Common myeloid progenitor, CD34-positive (primary cell): ENCODE results near the gene PKP1.

Experiments used
- CTCF ChIA-PET: fragments of 350-600 bp; sonication (Branson Sonifier 250); formaldehyde crosslinking; loops from one replicate; lab custom pipeline; 2021; ENCODE audit warnings: antibody characterized with exemption; lab: Charles Lee
- POLR2A ChIA-PET: fragments of 350-600 bp; sonication (Branson Sonifier 250); formaldehyde crosslinking; loops from one replicate; lab custom pipeline; 2021; ENCODE audit warnings: antibody characterized with exemption; lab: Charles Lee
- DNase-seq, 3 donors: peaks; one replicate each; pipeline versions ENCODE4 v3.0.0 to v3.0.0-alpha.2; 2013
- H3K27ac ChIP-seq, 2 experiments: 1 replicate in 1 of 2; 2 replicates in 1 of 2; pipeline ENCODE4 v1.7.0; 2013; ENCODE audit warnings: inconsistent platforms in 2 of 2, low read length in 2 of 2, mild to moderate bottlenecking in 2 of 2, low read depth in 1 of 2, moderate library complexity in 1 of 2; ENCODE audit not compliant: severe bottlenecking in 2 of 2, insufficient read depth in 1 of 2, poor library complexity in 1 of 2
- H3K27me3 ChIP-seq, 5 experiments: replicated peaks in 2 of 5; 1 replicate in 3 of 5; 2 replicates in 2 of 5; pipeline versions ENCODE4 v1.6.1 to v1.7.0; 2013; ENCODE audit warnings: low read length in 4 of 5, mild to moderate bottlenecking in 2 of 5, moderate library complexity in 2 of 5, inconsistent platforms in 1 of 5; ENCODE audit not compliant: insufficient read depth in 5 of 5, control insufficient read depth in 4 of 5
- H3K36me3 ChIP-seq, 4 experiments: 1 replicate in 2 of 4; 2 replicates in 2 of 4; pipeline versions ENCODE4 v1.6.1 to v1.7.0; 2013; ENCODE audit warnings: low read length in 3 of 4, control low read depth in 1 of 4, mild to moderate bottlenecking in 1 of 4; ENCODE audit not compliant: control insufficient read depth in 4 of 4, insufficient read depth in 4 of 4
- H3K4me1 ChIP-seq, 4 experiments: 1 replicate in 3 of 4; 2 replicates in 1 of 4; pipeline versions ENCODE4 v1.6.1 to v1.7.1; 2013; ENCODE audit warnings: low read length in 3 of 4, mild to moderate bottlenecking in 3 of 4, control low read depth in 1 of 4, inconsistent platforms in 1 of 4, moderate library complexity in 1 of 4; ENCODE audit not compliant: control insufficient read depth in 4 of 4, insufficient read depth in 4 of 4; ENCODE audit errors: control extremely low read depth in 1 of 4
- H3K4me3 ChIP-seq, 7 experiments: 1 replicate in 4 of 7; 2 replicates in 3 of 7; pipeline versions ENCODE4 v1.5.1 to v1.7.0; 2013; ENCODE audit warnings: mild to moderate bottlenecking in 7 of 7, low read length in 6 of 7, moderate library complexity in 6 of 7, inconsistent platforms in 2 of 7, low read depth in 2 of 7, control low read depth in 1 of 7; ENCODE audit not compliant: insufficient read depth in 4 of 7, control insufficient read depth in 1 of 7; ENCODE audit errors: extremely low read depth in 1 of 7
- H3K9me3 ChIP-seq, 5 experiments: 1 replicate in 4 of 5; 2 replicates in 1 of 5; pipeline versions ENCODE4 v1.6.1 to v1.7.1; 2013; ENCODE audit warnings: low read length in 4 of 5, mild to moderate bottlenecking in 2 of 5, inconsistent platforms in 1 of 5, low read depth in 1 of 5, moderate library complexity in 1 of 5; ENCODE audit not compliant: control insufficient read depth in 4 of 5, insufficient read depth in 2 of 5; ENCODE audit errors: control extremely low read depth in 1 of 5
- WGBS: methylation state at CpG from one replicate; pipeline ENCODE4 v1.1.5; 2013; ENCODE audit not compliant: insufficient coverage; 5-methylcytosine and 5-hydroxymethylcytosine counted together

The PKP1 gene

DNA sequence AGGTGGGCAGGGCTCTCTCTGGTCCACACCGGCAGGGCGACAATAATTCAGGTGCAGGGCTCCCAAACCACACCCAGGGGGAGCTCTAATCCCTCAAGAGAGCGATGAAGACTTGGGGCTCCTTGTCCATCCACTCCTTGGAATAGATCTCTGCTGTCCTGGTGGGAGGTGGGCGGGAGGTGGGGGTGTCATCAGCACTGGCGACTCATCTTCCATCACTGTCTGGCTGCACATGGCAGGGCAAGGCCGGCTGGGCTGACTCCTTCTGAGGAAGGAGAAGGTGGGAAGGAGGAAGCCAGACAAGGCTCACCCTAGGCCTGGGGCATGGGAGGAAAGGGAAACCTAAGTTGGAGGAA lies 64.9 kb downstream of the PKP1 start:
- Histone ChIP-seq H3K27me3 (peaks cover 0 to 19% (median 7%) of the 10 kb centered on the region in 5 experiments), H3K27ac (no peak overlapping the region), H3K4me3 (no peak overlapping the region), H3K9me3 (no peaks in the 10 kb centered on the region), H3K36me3 (no peaks in the 10 kb centered on the region), H3K4me1 (no peaks in the 10 kb centered on the region)
- ChIA-PET POLR2A (no interaction called here), CTCF (interaction anchor here (0.5 to 4.4 kb wide), 12 partner anchors 11 to 170 kb away, joined by 3 to 24 read pairs (median 4); no protein-coding TSS in a partner anchor)
- WGBS, result 14% methylated on average over 4 of the region's 6 CpGs
- DNase-seq, result peak; percentile 40 to 64 (median 50)

DNA sequence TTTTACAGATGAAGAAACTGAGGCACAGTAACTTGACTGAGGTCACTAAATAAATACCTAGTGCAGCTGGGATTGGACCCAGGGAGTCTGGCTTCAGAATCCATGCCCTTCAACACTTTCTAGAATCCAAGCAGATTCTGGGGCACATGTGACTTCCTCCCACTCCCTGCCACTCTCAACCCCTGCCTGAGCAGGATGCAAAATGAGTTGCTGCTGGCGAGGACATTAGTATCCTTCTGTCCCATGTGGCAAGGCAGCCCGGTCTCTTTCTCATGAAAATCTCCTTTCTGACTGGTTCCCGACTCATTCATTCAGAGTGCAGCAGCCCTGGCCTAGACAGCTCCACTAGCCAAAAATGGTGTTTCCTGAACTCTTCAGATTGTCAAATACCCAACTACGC lies 65.8 kb downstream of the PKP1 start:
- CTCF ChIA-PET, result interaction anchor here (1.0 to 4.4 kb wide), 11 partner anchors 13 to 95 kb away, joined by 3 to 24 read pairs (median 4); no protein-coding TSS in a partner anchor

DNA sequence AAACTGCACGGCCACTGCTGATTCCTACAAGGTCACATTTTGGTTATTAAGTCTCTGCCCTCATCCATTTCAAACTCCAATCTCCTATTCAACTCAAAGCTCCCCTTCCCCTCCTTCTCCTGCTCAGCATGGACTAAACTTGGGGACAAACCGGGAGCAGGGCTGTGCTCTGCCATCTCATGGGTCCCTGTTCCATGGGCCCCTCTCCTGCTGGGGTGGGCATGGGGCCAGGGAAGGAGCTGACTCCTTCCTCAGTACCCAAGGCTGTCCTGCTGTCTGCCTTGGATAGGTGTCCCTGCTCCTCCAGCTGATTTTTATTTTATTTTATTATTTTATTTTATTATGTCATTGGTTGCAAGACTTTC lies 67.0 kb downstream of the PKP1 start:
- WGBS, result 67% methylated on average over 1 of the region's 2 CpGs
- Histone ChIP-seq H3K27ac (no peak overlapping the region), H3K9me3 (no peaks in the 10 kb centered on the region), H3K27me3 (peaks cover 0 to 19% (median 10%) of the 10 kb centered on the region in 5 experiments), H3K4me1 (no peaks in the 10 kb centered on the region), H3K4me3 (no peak overlapping the region), H3K36me3 (no peaks in the 10 kb centered on the region)
- ChIA-PET POLR2A (no interaction called here), CTCF (interaction anchor here (0.5 to 2.1 kb wide), 4 partner anchors 12 to 182 kb away, joined by 3 to 5 read pairs (median 4); no protein-coding TSS in a partner anchor)
- DNase-seq, result no peak

More for the DNA sequence above, 65.8 kb downstream of the PKP1 start:
- POLR2A ChIA-PET, result no interaction called here
- H3K27ac ChIP-seq, result no peak overlapping the region
- no peaks in the 10 kb centered on the region for H3K4me1 ChIP-seq
- H3K27me3 ChIP-seq, result peaks cover 0 to 19% (median 10%) of the 10 kb centered on the region in 5 experiments
- H3K4me3 ChIP-seq, result no peak overlapping the region
- no peak for DNase-seq
- no peaks in the 10 kb centered on the region for H3K36me3 ChIP-seq
- WGBS, result 91% methylated on average over 4 of the region's 4 CpGs
- H3K9me3 ChIP-seq, result no peaks in the 10 kb centered on the region

DNA sequence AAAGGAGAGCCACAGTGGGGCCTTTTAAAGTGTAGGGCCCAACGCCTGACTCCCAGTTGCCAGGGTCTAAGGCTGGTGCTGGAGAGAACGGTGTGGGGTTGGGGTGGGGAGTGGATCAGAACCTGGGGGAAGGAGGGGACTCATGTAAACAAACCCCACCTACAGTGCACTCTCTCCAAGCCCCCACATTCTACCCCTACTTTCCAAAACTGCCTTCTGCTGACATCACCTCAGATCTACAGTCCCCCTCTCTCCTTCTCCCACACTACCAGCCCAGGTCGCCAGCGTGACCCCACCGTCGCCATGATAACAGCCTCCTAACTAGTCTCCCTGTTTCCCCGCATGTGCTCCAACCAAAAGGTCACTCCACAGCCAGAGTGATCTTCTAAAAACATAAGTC lies 67.6 kb downstream of the PKP1 start:
- H3K4me3 ChIP-seq, result no peak overlapping the region
- no peaks in the 10 kb centered on the region for H3K9me3 ChIP-seq
- H3K4me1 ChIP-seq, result no peaks in the 10 kb centered on the region
- ChIA-PET CTCF (interaction anchor here (0.5 to 1.0 kb wide), 2 partner anchors 11 to 182 kb away, joined by 3 read pairs; no protein-coding TSS in a partner anchor), POLR2A (no interaction called here)
- H3K36me3 ChIP-seq, result no peaks in the 10 kb centered on the region
- peaks cover 0 to 19% (median 10%) of the 10 kb centered on the region in 5 experiments for H3K27me3 ChIP-seq
- 90% methylated on average over 5 of the region's 7 CpGs for WGBS
- H3K27ac ChIP-seq, result no peak overlapping the region
- DNase-seq, result no peak

DNA sequence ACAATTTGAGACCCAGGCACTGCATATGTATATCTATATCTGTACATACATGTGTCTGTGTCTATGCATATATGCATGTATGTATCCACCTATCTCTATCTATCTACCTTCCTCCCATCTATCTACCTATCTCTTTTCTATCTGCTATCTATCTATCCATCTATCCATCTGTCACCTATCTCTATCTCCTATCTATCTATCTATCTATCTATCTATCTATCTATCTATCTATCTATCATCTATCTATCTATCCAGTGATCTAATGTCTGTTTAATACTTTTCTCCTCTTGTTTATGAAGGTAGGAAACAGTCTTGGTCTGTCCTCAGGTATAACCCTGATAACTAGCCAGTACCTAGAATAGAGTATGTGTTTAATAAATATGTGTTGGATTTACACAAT lies 68.3 kb downstream of the PKP1 start:
- no peak for DNase-seq
- H3K9me3 ChIP-seq, result no peaks in the 10 kb centered on the region
- POLR2A ChIA-PET, result no interaction called here
- H3K27ac ChIP-seq, result no peak overlapping the region
- CTCF ChIA-PET, result no interaction called here
- no peak overlapping the region for H3K4me3 ChIP-seq
- peaks cover 0 to 19% (median 10%) of the 10 kb centered on the region in 5 experiments for H3K27me3 ChIP-seq
- no peaks in the 10 kb centered on the region for H3K4me1 ChIP-seq
- no peaks in the 10 kb centered on the region for H3K36me3 ChIP-seq

DNA sequence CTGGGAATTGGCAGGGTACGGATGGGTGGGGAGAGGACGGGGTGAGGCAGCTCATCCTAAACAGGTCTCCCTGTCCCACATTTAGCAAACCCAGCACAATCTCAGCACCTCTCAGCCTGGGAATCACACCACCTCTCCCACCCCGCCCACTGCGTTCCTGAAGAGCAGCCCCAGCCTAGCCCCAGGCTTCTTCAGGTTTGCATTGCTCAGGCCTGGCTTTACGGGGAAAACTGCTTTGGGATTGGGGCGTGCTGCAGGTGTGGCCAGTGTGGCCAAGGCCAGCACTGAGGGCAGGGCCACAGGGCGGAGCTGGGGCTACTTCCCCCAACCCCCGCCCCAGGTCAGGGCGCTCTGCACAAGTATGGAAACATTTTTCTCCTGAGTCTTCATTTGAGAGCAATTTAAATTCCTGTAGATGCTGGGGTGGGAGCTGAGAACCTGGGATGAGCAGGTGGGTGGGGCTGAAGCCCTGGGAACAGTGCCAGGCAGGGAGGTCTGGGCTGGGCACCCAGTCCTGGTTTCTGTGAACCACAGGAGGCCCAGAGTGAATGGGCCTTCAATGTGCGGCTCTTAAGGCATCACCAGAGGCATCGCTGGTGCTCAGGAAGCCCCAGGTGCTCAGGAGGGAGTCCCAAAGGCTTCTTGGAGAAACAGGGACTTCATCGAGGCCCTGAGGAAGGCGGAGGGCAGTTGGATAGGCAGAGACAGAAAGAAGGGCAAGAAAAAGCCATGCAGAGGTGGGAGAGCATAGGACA lies 70.1 kb downstream of the PKP1 start:
- no peaks in the 10 kb centered on the region for H3K9me3 ChIP-seq
- no peaks in the 10 kb centered on the region for H3K4me1 ChIP-seq
- ChIA-PET POLR2A (interaction anchor here (0.6 kb wide), 1 partner anchor 28 kb away, joined by 3 read pairs; no protein-coding TSS in a partner anchor), CTCF (interaction anchor here (0.8 to 1.3 kb wide), 4 partner anchors 8 to 99 kb away, joined by 3 read pairs; no protein-coding TSS in a partner anchor)
- peaks cover 0 to 13% (median 6%) of the 10 kb centered on the region in 5 experiments for H3K27me3 ChIP-seq
- H3K4me3 ChIP-seq, result no peak overlapping the region
- H3K27ac ChIP-seq, result no peak overlapping the region
- WGBS, result 92% methylated on average over 10 of the region's 13 CpGs
- no peaks in the 10 kb centered on the region for H3K36me3 ChIP-seq
- no peak for DNase-seq
